HFF-Myc (cell line): ENCODE results near the gene OR1B1.

Experiments used
- DNase-seq: peaks from one replicate; pipeline ENCODE4 v3.0.0-alpha.2; 2011; ENCODE audit warnings: low read depth; ENCODE audit errors: extremely low read depth
- H3K4me3 ChIP-seq: replicated peaks from 2 replicates; pipeline ENCODE4 v1.5.1; 2011; ENCODE audit warnings: low read depth, mild to moderate bottlenecking, control low read depth, low read length
- TF ChIP-seq, protein P1 (sequence below): IDR thresholded peaks from 2 replicates; pipeline ENCODE4 v1.5.1; 2012; ENCODE audit warnings: mild to moderate bottlenecking, low read depth, low read length, control low read depth; ENCODE audit errors: missing control alignments

The OR1B1 gene

DNA sequence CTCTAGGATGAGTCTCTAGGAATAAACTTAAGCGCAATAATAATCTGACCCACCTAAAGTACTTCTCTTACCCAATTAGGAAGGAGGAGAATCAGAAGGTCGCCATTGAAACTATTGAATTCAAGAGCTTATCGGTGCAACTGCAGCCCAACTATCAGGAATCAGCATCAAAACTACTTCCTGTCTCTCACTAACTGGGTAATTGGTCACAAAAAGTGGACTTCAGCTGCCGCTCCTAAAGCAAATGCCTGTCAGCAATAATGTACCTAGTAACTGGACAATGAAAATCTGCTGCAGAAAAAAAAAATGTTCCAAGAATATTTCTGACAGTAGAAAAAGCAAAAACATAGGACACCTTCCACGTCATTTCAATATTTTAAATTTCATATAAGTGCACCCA lies 77.6 kb downstream of the OR1B1 start:
- no peak for DNase-seq
- no peak overlapping the region for H3K4me3 ChIP-seq
- TF ChIP-seq, protein P1, sequence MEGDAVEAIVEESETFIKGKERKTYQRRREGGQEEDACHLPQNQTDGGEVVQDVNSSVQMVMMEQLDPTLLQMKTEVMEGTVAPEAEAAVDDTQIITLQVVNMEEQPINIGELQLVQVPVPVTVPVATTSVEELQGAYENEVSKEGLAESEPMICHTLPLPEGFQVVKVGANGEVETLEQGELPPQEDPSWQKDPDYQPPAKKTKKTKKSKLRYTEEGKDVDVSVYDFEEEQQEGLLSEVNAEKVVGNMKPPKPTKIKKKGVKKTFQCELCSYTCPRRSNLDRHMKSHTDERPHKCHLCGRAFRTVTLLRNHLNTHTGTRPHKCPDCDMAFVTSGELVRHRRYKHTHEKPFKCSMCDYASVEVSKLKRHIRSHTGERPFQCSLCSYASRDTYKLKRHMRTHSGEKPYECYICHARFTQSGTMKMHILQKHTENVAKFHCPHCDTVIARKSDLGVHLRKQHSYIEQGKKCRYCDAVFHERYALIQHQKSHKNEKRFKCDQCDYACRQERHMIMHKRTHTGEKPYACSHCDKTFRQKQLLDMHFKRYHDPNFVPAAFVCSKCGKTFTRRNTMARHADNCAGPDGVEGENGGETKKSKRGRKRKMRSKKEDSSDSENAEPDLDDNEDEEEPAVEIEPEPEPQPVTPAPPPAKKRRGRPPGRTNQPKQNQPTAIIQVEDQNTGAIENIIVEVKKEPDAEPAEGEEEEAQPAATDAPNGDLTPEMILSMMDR, result no peak
